AML-193 (cell line): Measurements from ENCODE around the gene TOMM70.
"Not testable (repeated sequence)": the region's sequence is repeated elsewhere in the genome, so short reads cannot be mapped to it uniquely, and the experiment has no call there.

ENCODE experiments used
- DNase-seq, 2 experiments: peaks; one replicate each; lab custom pipeline; 2025; lab: John Stamatoyannopoulos, UW

The TOMM70 gene

GRCh38 chr3:100364421-100364820 lies 36.5 kb downstream of the TOMM70 start:
- no peak for DNase-seq

- no peak for DNase-seq
These were observed 39.0 kb downstream of the TOMM70 start for GRCh38 chr3:100361897-100362296.

GRCh38 chr3:100360757-100361496 lies 40.0 kb downstream of the TOMM70 start:
- no peak for DNase-seq

- no peak for DNase-seq
These were observed 41.9 kb downstream of the TOMM70 start for GRCh38 chr3:100359035-100359434.

- no peak for DNase-seq
These were observed 42.5 kb downstream of the TOMM70 start for GRCh38 chr3:100358413-100358812.

GRCh38 chr3:100354850-100355249 lies 46.0 kb downstream of the TOMM70 start:
- no peak for DNase-seq

- DNase-seq: no peak
These were observed 48.3 kb downstream of the TOMM70 start for GRCh38 chr3:100352296-100353231.

- DNase-seq: not testable (repeated sequence)
These were observed 49.1 kb downstream of the TOMM70 start for GRCh38 chr3:100351770-100352169.

GRCh38 chr3:100348727-100349126 lies 52.2 kb downstream of the TOMM70 start:
- no peak for DNase-seq

GRCh38 chr3:100340527-100340926 lies 60.4 kb downstream of the TOMM70 start:
- no peak for DNase-seq

- DNase-seq: no peak
These were observed 61.1 kb downstream of the TOMM70 start for GRCh38 chr3:100339786-100340185.

- DNase-seq: no peak
These were observed 62.0 kb downstream of the TOMM70 start for GRCh38 chr3:100338911-100339310.

- not testable (repeated sequence) for DNase-seq
These were observed 64.7 kb downstream of the TOMM70 start for GRCh38 chr3:100336229-100336628.

- DNase-seq: peak; percentile 44 to 50
These were observed 65.5 kb downstream of the TOMM70 start for GRCh38 chr3:100335434-100335833.

GRCh38 chr3:100334488-100335351 lies 66.2 kb downstream of the TOMM70 start, which contains the start of gene NIT2:
Gene NIT2, plus strand, starts transcription at chr3:100334757. Its CDS starts 35 bp downstream, at chr3:100334792.
- DNase-seq: peak; percentile 96

- DNase-seq: no peak
These were observed 66.9 kb downstream of the TOMM70 start for GRCh38 chr3:100333970-100334487.

GRCh38 chr3:100333051-100333450 lies 67.8 kb downstream of the TOMM70 start:
- peak in 1 of 2 experiments; percentile 41 for DNase-seq

- no peak for DNase-seq
These were observed 69.2 kb downstream of the TOMM70 start for GRCh38 chr3:100331660-100332059.

- DNase-seq: no peak
These were observed 70.2 kb downstream of the TOMM70 start for GRCh38 chr3:100330651-100331050.

GRCh38 chr3:100329800-100330489 lies 70.9 kb downstream of the TOMM70 start:
- no peak for DNase-seq

GRCh38 chr3:100327377-100327776 lies 73.5 kb downstream of the TOMM70 start:
- not testable (repeated sequence) for DNase-seq
